ENCODE results near the gene C2orf92. TPM values are rescaled to one million over a fixed set of nuclear protein-coding genes. Genes with fewer than 3 reads are reported as not detected.
"Not testable (repeated sequence)": the region's sequence is repeated elsewhere in the genome, so short reads cannot be mapped to it uniquely, and the experiment has no call there.

C2orf92 gene
- total RNA-seq, 2 experiments from 2014 or later, result 2.7 to 2.8 TPM

DNA sequence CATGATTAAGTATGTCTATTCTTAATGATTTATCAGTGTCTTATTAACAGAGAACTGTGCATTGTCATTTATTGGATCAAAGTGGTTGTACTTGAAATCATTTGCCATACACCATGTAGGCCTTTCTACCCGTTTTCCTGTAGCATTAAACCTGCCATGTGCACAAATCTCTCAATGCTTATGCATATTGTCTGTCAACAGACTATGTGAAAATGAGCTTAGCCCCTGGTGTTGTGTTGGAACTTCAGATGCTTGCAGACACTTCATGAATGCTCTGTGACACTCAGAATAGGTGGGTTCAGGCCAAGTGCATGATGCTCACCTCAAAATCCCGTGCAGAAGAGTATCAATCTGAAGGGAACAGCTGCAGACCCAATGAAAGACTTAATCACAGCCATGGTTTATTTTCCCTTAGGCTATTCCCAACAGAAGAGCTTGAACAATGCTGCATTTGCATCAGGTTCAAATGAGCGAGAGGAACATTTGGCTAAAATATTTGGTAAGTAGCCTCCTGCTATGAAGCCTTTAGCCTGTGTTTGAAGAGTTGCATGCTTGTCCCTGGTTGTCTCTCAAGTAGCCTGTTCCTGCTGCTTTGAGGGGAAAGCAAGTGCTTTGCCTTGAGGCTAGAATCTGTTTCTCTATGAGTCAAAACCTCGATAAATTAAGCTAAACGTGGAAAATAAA, 6.1 kb downstream of the C2orf92 start:
- H3K4me1 Mint-ChIP-seq (ENCODE audit: low read depth), result peaks cover 32% of the 10 kb centered on the region
- H3K9me3 Mint-ChIP-seq, result no peaks in the 10 kb centered on the region
- H3K27me3 Mint-ChIP-seq (ENCODE audit: low read depth), result no peaks in the 10 kb centered on the region
- H3K4me3 Mint-ChIP-seq, result no peak overlapping the region
- H3K36me3 Mint-ChIP-seq (ENCODE audit: low read depth), result peaks cover 2% of the 10 kb centered on the region
- CTCF ChIA-PET, result interaction anchor here (1.0 to 1.5 kb wide), 4 partner anchors 9 to 21 kb away, joined by 4 to 6 read pairs (median 4); partner anchors contain the start of gene ACTR1B
- no peak overlapping the region for H3K27ac Mint-ChIP-seq
- intact Hi-C loops (cut with micrococcal nuclease), result no loop called here
- no peak for DNase-seq

DNA sequence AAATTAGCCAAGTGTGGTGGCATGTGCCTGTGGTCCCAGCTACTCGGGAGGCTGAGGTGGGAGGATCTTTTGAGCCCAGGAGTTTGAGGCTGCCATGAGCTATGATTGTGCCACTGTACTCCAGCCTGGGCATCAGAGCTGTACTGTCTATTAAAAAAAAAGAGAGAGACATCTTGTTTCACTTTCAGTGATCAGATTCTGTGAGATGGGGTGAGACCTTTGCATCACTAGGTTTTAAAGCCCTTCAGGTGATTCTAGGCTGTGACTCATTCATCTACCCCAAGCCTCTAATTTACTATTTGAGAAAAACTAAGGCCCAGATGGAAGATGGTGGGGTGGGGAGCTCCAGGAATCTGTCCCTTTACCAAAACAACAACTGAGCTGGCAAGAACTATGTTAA, 7.1 kb downstream of the C2orf92 start:
- no peak overlapping the region for H3K4me3 Mint-ChIP-seq
- H3K36me3 Mint-ChIP-seq (ENCODE audit: low read depth), result peaks cover 2% of the 10 kb centered on the region
- CTCF ChIA-PET, result interaction anchor here (1.2 to 1.5 kb wide), 3 partner anchors 12 to 21 kb away, joined by 3 to 4 read pairs (median 4); partner anchors contain the start of gene ACTR1B
- H3K4me1 Mint-ChIP-seq (ENCODE audit: low read depth), result peaks cover 32% of the 10 kb centered on the region
- no peaks in the 10 kb centered on the region for H3K27me3 Mint-ChIP-seq (ENCODE audit: low read depth)
- no peak overlapping the region for H3K27ac Mint-ChIP-seq
- DNase-seq, result no peak
- H3K9me3 Mint-ChIP-seq, result no peaks in the 10 kb centered on the region
- intact Hi-C loops (cut with micrococcal nuclease), result no loop called here

DNA sequence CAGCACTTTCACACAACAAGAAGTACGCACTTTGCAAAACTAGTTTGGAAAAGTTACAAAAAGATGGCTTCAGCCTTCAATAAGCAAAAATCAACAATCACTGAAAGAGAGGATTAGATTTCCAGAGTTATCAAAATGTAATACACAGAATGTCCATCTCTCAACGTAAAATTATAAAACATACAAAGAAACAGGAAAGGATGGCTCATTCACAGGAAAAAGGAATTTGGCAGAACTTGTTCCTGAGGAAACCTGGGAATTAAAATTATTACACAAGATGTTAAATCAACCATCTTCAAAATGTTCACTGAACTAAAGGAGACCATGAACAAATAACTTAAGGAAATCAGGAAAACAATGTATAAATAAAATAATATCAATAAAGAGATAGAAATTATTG, 8.0 kb downstream of the C2orf92 start:
- Mint-ChIP-seq H3K27me3 (ENCODE audit: low read depth) (no peaks in the 10 kb centered on the region), H3K27ac (no peak overlapping the region), H3K4me1 (ENCODE audit: low read depth) (peaks cover 32% of the 10 kb centered on the region), H3K36me3 (ENCODE audit: low read depth) (no peaks in the 10 kb centered on the region), H3K9me3 (no peaks in the 10 kb centered on the region), H3K4me3 (no peak overlapping the region)
- intact Hi-C loops (cut with micrococcal nuclease), result no loop called here
- DNase-seq, result no peak
- CTCF ChIA-PET, result interaction anchor here (1.3 kb wide), 1 partner anchor 21 kb away, joined by 3 read pairs; no protein-coding TSS in a partner anchor

DNA sequence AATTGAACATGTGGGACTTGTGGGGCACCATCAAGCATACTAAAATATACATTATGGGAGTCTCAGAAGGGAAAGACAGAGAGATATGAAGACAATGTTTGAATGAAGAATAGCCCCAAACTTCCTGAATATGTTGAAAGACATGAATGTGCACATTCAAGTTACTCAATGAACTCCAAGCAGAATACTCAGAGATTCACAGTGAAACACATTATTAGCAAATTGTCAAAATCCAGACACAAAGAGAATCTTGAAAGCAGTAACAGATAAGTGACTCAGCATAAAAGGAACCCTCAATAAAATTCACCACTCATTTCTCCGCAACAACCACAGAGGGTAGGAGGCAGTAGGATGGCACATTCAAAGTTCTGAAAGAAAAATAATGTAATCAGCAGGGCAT, 8.8 kb downstream of the C2orf92 start:
- H3K27me3 Mint-ChIP-seq (ENCODE audit: low read depth), result no peaks in the 10 kb centered on the region
- DNase-seq, result no peak
- CTCF ChIA-PET, result no interaction called here

DNA sequence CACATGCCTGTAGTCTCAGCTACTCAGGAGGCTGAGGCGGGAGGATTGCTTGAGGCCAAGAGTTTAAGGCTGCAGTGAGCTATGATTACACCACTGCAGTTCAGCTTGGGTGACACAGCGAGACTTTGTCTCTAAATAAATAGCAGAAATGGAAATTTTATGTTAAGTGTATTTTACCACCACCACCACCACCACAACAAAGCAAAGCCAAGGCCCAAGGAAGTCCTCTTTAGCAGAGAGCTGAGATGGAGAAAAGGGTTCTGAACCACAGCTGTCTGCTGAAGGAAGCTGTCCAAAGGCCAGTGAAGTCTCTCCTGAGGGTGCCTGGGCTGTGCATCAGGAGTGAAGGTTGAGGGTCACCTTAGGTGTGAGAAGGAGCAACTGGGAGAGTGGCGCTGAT, 17.7 kb downstream of the C2orf92 start:
- peak; percentile 18 for DNase-seq
- H3K36me3 Mint-ChIP-seq (ENCODE audit: low read depth); intact Hi-C loops (cut with micrococcal nuclease); H3K9me3 Mint-ChIP-seq; H3K27ac Mint-ChIP-seq; H3K27me3 Mint-ChIP-seq (ENCODE audit: low read depth); H3K4me3 Mint-ChIP-seq: not testable (repeated sequence)
- H3K4me1 Mint-ChIP-seq (ENCODE audit: low read depth), result peaks cover 15% of the 10 kb centered on the region
- CTCF ChIA-PET, result interaction anchor here (0.8 to 1.5 kb wide), 3 partner anchors 8 to 18 kb away, joined by 3 to 5 read pairs (median 3); no protein-coding TSS in a partner anchor

More for the DNA sequence above, 8.8 kb downstream of the C2orf92 start:
- H3K4me3 Mint-ChIP-seq, result no peak overlapping the region
- H3K36me3 Mint-ChIP-seq (ENCODE audit: low read depth), result no peaks in the 10 kb centered on the region
- intact Hi-C loops (cut with micrococcal nuclease), result no loop called here
- H3K27ac Mint-ChIP-seq, result no peak overlapping the region
- H3K4me1 Mint-ChIP-seq (ENCODE audit: low read depth), result peaks cover 28% of the 10 kb centered on the region
- no peaks in the 10 kb centered on the region for H3K9me3 Mint-ChIP-seq

DNA sequence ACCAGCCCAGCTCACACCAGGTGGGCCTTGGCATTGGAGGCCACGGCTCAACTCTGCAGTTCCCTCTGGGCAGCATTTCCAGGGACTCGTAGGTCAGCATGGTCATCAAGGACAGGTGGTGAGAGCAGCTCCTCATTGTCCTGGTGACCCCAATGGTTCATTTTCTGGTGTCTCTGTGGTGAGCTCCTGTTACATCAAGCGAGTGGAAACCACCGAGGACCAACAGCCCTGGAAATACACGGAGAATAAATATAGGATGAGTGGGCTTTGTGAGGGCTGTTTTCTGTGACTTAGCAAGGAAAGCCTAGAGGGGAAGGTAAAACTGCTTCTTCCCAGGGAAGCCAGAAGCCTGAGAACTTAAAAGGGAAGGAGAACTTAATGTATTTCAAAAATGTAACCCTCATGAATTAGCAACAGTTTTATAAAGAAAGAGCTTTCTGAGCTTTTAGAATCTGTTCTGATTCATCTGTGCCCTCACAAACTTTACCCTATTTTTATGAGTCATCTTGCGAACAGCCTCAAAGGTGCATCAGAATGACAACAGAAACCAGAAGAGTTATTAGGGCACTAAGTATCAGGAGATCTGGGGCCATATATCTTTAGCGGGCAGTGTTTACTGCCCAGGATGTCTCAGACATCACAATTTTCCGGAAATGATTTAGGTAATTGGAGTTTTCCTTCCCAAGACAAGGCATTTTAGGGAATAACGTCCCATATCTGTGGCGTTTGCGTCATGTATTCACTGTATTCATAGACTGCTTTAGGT, 18.7 kb downstream of the C2orf92 start:
- peak overlapping the region; percentile 64 for H3K27ac Mint-ChIP-seq
- H3K36me3 Mint-ChIP-seq (ENCODE audit: low read depth), result no peaks in the 10 kb centered on the region
- peaks cover 15% of the 10 kb centered on the region for H3K4me1 Mint-ChIP-seq (ENCODE audit: low read depth)
- H3K4me3 Mint-ChIP-seq, result no peak overlapping the region
- no peak for DNase-seq
- intact Hi-C loops (cut with micrococcal nuclease), result loop anchor here (1.0 kb wide), 2 partner anchors 14 to 24 kb away; partner anchors contain the start of gene ACTR1B
- CTCF ChIA-PET, result interaction anchor here (0.7 to 1.5 kb wide), 5 partner anchors 8 to 98 kb away, joined by 3 to 5 read pairs (median 3); no protein-coding TSS in a partner anchor
- no peaks in the 10 kb centered on the region for H3K9me3 Mint-ChIP-seq
- H3K27me3 Mint-ChIP-seq (ENCODE audit: low read depth), result no peaks in the 10 kb centered on the region

DNA sequence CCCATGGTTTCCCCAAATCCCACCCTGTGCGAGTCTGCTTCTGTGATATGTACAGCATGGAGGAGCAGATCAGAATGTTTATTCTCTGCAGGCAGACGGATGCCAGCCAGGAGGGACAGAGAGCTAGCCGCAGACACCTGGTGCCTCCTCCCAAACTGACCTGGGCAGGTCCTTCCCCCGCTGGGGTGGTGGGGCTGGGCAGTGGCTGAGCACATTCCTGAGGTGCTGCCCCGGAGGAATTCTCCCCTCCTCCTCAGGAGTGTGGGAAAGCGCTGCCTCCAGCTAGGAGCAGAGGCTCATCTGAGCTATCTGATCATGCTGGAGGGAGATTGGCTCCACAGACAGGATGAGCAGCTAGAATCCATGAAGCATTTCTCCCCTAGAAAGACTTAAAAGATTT, 21.7 kb downstream of the C2orf92 start:
- Mint-ChIP-seq H3K4me1 (ENCODE audit: low read depth) (peaks cover 15% of the 10 kb centered on the region), H3K9me3 (no peaks in the 10 kb centered on the region), H3K4me3 (no peak overlapping the region), H3K36me3 (ENCODE audit: low read depth) (no peaks in the 10 kb centered on the region), H3K27ac (no peak overlapping the region), H3K27me3 (ENCODE audit: low read depth) (no peaks in the 10 kb centered on the region)
- intact Hi-C loops (cut with micrococcal nuclease), result no loop called here
- DNase-seq, result no peak
- CTCF ChIA-PET, result interaction anchor here (1.0 to 2.8 kb wide), 5 partner anchors 9 to 100 kb away, joined by 4 to 10 read pairs (median 4); partner anchors contain the start of gene ACTR1B

DNA sequence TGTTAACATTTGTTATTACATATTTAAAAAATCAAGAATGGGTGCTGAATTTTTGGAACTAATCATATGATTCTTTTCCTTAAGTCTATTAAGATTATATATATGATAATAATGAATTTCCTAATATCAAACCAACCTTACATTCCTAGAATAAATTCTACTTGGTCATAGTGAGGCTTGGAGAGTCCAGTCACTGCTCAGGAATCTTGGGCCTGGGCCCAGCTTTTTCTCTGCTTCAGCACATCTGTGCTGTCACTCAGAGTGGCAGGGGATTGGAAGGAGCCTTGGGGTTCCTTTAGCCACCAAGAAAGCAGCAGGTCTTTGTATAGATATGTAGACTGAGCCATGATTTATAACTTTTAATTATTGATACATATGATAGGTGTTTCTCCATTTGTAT, 24.0 kb downstream of the C2orf92 start:
- Mint-ChIP-seq H3K27ac (no peak overlapping the region), H3K4me1 (ENCODE audit: low read depth) (peaks cover 11% of the 10 kb centered on the region), H3K9me3 (no peaks in the 10 kb centered on the region), H3K4me3 (no peak overlapping the region), H3K36me3 (ENCODE audit: low read depth) (no peaks in the 10 kb centered on the region), H3K27me3 (ENCODE audit: low read depth) (no peaks in the 10 kb centered on the region)
- DNase-seq, result no peak
- intact Hi-C loops (cut with micrococcal nuclease), result no loop called here
- CTCF ChIA-PET, result no interaction called here

DNA sequence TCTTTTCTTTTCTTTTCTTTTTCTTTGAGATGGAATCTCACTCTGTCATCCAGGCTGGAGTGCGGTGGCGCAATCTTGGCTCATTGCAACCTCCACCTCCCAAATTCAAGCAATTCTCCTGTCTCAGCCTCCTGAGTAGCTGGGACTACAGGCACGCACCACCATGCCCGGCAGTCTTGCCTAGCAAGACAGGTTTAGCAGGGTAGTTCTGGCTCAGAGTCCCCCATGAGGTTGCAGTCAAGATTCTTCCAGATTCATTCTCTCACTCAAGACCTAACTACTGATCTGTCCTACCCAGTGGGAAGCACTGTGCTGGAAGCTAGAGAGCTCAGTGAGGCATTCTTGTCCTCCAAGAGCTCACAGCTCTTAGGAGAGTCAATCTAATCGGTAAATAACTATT, 26.2 kb downstream of the C2orf92 start:
- Mint-ChIP-seq H3K27ac (no peak overlapping the region), H3K4me3 (no peak overlapping the region)
- intact Hi-C loops (cut with micrococcal nuclease), result loop anchor here (5.0 kb wide), 1 partner anchor 48 kb away; the partner anchor contains the start of gene COX5B

DNA sequence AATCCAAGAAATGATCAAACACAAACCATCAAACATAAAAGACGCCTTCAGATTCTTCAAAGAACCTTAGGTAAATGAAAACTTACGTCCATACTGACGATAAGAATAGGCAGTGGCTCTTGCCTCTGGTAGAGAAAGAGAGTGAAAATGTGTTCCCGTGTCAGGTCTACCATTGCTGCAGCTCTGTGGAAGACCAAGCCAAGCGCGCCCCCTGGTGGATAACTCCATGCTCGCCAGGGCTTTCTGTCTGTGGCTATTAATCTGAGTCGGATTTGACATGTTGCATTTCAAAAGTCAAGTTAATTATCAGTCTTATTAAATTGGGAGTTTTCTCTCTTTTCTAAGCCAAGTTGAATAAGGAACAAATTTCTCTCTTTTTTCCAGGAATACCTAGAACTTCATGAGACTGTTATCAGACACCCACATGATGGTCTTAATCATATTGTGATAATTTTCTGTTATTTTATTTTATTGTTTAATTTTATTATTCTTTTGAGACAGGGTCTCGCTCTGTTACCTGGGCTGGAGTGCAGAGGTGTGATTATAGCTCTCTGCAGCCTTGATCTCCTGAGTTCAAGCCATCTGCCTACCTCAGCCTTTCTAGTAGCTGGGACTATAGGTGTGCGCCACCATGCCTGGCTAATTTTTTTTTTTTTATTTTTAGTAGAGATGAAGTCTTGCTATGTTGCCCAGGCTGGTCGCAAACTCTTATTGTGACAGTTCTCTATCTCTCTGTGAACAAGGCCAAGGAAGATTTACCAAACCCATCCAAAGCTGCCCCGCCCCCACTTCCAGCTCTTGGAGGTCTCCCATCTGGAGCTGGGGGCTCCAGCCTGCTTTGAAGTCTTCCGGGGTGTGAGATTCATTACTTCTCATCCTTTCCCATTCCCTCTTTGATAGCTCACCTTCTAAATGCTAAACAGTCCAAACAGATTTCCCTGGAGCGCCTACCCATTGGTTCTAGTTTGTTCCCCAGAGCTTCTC, 28.0 kb downstream of the C2orf92 start:
- intact Hi-C loops (cut with micrococcal nuclease), result loop anchor here (1.0 to 5.0 kb wide), 3 partner anchors 33 to 107 kb away; partner anchors contain the start of genes ACTR1B and COX5B
- peaks cover 4% of the 10 kb centered on the region for H3K4me1 Mint-ChIP-seq (ENCODE audit: low read depth)
- peak; percentile 97 for DNase-seq
- peak overlapping the region; percentile 12 for H3K4me3 Mint-ChIP-seq
- no peaks in the 10 kb centered on the region for H3K9me3 Mint-ChIP-seq
- CTCF ChIA-PET, result interaction anchor here (0.7 to 6.2 kb wide), 24 partner anchors 8 to 107 kb away, joined by 3 to 128 read pairs (median 5); partner anchors contain the start of genes ACTR1B, ANKRD36B, COX5B and ZAP70
- no peaks in the 10 kb centered on the region for H3K36me3 Mint-ChIP-seq (ENCODE audit: low read depth)
- no peak overlapping the region for H3K27ac Mint-ChIP-seq
- H3K27me3 Mint-ChIP-seq (ENCODE audit: low read depth), result no peaks in the 10 kb centered on the region

More for the DNA sequence above, 26.2 kb downstream of the C2orf92 start:
- CTCF ChIA-PET, result interaction anchor here (0.7 to 6.2 kb wide), 9 partner anchors 13 to 105 kb away, joined by 3 to 128 read pairs (median 16); partner anchors contain the start of genes ACTR1B, ANKRD36B, COX5B and ZAP70
- H3K9me3 Mint-ChIP-seq, result no peaks in the 10 kb centered on the region
- H3K36me3 Mint-ChIP-seq (ENCODE audit: low read depth), result no peaks in the 10 kb centered on the region
- no peak for DNase-seq
- peaks cover 4% of the 10 kb centered on the region for H3K4me1 Mint-ChIP-seq (ENCODE audit: low read depth)
- H3K27me3 Mint-ChIP-seq (ENCODE audit: low read depth), result no peaks in the 10 kb centered on the region

DNA sequence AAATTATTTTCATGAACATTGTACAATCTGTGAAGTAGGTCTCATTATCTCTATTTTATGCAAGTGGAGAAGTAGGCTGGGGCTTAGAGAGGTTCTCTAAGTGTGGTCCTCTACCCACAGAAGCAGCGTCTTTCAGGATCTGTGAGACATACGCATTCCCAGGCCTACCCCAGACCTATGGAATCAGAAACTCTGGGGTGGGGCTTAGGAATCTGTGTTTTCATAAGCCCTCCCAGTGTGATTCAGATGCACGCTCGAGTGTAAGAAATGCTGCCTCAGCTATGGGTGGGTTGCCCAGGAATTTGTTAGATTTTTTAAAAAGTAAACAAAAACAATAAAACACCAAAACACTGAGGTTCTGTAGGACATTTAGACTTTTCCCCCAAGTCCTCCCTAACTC, 29.0 kb downstream of the C2orf92 start:
- Mint-ChIP-seq H3K27ac (no peak overlapping the region), H3K4me3 (no peak overlapping the region), H3K9me3 (no peaks in the 10 kb centered on the region), H3K27me3 (ENCODE audit: low read depth) (no peaks in the 10 kb centered on the region), H3K36me3 (ENCODE audit: low read depth) (no peaks in the 10 kb centered on the region), H3K4me1 (ENCODE audit: low read depth) (peaks cover 4% of the 10 kb centered on the region)
- intact Hi-C loops (cut with micrococcal nuclease), result loop anchor here (5.0 kb wide), 1 partner anchor 51 kb away; the partner anchor contains the start of gene COX5B
- CTCF ChIA-PET, result interaction anchor here (0.9 to 6.2 kb wide), 24 partner anchors 9 to 108 kb away, joined by 3 to 128 read pairs (median 5); partner anchors contain the start of genes ACTR1B, ANKRD36B and ZAP70
- DNase-seq, result no peak

Measured in activated naive CD4-positive, alpha-beta T cell treated with anti-CD3 and anti-CD28 coated beads for 36 hours (primary cell).